Fibroblast of lung (primary cell): Measurements from ENCODE around the gene PNRC1.

Experiments
- EZH2 ChIP-seq: IDR thresholded peaks from 2 replicates; pipeline ENCODE4 v1.5.1; 2012; ENCODE audit warnings: low read length, control low read depth, mild to moderate bottlenecking; ENCODE audit errors: missing control alignments
- TF ChIP-seq, protein P1 (sequence below), 2 donors: IDR thresholded peaks in 1 of 2; conservative IDR thresholded peaks in 1 of 2; 1 replicate in 1 of 2; 2 replicates in 1 of 2; pipeline ENCODE4 v1.5.1; 2011 to 2012; ENCODE audit warnings: low read length in 2 of 2, control low read depth in 1 of 2, inconsistent platforms in 1 of 2, low read depth in 1 of 2, mild to moderate bottlenecking in 1 of 2

DNA sequence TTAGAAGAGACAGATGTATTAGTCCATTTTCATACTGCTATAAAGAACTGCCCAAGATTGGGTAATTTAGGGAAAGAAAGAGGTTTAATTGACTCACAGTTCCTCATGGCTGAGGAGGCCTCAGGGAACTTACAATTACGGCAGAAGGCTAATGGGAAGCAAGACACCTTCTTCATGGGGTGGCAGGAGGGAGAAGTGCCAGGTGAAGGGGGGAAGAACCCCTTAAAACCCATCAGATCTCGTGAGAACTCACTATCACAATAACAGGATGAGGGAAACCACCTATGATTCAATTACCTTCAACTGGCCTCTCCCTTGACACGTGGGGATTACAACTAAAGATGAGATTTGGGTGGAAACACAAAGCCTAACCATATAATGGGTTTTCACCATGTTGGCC, 28.9 kb upstream of the PNRC1 start:
- TF ChIP-seq, protein P1, sequence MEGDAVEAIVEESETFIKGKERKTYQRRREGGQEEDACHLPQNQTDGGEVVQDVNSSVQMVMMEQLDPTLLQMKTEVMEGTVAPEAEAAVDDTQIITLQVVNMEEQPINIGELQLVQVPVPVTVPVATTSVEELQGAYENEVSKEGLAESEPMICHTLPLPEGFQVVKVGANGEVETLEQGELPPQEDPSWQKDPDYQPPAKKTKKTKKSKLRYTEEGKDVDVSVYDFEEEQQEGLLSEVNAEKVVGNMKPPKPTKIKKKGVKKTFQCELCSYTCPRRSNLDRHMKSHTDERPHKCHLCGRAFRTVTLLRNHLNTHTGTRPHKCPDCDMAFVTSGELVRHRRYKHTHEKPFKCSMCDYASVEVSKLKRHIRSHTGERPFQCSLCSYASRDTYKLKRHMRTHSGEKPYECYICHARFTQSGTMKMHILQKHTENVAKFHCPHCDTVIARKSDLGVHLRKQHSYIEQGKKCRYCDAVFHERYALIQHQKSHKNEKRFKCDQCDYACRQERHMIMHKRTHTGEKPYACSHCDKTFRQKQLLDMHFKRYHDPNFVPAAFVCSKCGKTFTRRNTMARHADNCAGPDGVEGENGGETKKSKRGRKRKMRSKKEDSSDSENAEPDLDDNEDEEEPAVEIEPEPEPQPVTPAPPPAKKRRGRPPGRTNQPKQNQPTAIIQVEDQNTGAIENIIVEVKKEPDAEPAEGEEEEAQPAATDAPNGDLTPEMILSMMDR (conservative IDR thresholded peaks at IDR 0.05 in 1 of 2, IDR thresholded peaks at IDR 0.05 in 1 of 2; ENCODE audit: low read depth in 1 of 2, low read length in 2 of 2): no peak
- TF ChIP-seq EZH2: no peak
